GM21786 (cell line): ENCODE results near the gene MYO1D.
"Not testable (repeated sequence)": the region's sequence is repeated elsewhere in the genome, so short reads cannot be mapped to it uniquely, and the experiment has no call there.

Source experiments
- ATAC-seq: cut with Tn5 transposase; IDR thresholded peaks from one replicate; pipeline ENCODE4 v1.9.1; 2021; ENCODE audit not compliant: unreplicated experiment

MYO1D gene

DNA sequence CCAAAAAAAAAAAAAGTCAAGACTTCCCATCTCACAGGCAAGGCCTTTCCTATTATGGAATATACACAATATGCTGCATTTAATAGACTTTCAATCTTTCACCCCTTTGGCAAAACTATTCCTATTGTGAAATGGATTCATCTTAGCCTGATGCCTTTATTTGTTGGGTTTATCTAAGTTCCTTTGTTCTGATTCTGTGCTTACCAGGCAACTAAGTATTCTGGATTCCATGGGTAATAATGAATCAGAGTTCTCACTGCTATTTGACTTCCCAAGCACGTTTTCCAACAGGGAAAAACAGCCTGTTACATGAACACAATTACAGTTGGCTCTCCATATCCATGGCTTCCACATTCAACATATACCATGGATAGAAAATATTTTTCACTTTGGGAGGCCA lies 135.5 kb downstream of the MYO1D start:
- no peak for ATAC-seq

DNA sequence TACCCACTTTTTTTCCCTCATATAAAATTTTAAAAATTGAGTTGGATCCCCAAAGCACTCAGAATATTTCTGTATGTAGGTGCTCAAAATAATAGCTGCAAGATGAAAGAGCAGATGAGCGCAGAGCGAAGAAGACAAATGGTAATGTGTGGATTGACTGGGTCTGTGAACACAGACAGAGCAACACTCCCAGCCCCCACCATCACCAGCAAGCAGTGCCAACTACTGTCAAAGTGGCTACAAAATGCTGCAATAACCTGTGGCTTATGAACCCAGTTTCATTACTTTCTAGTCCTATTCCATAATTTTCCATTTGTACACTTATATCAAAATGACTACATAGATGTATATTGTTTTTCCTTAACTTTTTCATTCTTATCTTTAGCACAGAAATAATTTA lies 137.2 kb downstream of the MYO1D start:
- no peak for ATAC-seq

DNA sequence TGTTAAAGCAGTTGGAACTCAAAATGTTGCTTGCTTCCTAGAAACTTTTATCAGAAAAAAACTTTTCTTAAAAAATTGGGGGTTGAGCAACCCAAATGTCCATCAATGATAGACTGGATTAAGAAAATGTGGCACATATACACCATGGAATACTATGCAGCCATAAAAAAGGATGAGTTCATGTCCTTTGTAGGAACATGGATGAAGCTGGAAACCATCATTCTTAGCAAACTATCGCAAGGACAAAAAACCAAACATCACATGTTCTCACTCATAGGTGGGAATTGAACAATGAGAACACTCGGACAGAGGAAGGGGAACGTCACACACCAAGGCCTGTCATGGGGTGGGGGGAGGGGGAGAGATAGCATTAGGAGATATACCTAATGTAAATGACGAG lies 137.8 kb downstream of the MYO1D start:
- not testable (repeated sequence) for ATAC-seq

DNA sequence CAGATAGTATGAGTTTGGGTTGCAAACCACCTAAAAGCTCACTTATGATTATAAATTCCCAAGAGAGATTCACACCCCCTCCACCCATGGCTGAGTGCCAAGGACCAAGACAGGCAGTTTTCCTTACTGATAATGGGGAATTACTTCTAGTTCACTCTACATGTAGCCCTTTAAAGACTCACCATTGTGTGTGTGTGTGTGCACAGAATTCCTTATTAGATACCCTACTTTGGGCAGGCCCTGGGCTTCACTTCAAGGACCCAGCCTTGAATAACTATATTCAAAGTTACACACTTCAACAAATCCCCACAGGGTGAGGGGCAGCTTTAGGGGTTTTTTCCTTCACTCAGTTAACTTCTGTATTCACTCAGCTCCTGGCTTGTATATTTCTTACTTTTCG lies 143.5 kb downstream of the MYO1D start:
- ATAC-seq, result no peak

DNA sequence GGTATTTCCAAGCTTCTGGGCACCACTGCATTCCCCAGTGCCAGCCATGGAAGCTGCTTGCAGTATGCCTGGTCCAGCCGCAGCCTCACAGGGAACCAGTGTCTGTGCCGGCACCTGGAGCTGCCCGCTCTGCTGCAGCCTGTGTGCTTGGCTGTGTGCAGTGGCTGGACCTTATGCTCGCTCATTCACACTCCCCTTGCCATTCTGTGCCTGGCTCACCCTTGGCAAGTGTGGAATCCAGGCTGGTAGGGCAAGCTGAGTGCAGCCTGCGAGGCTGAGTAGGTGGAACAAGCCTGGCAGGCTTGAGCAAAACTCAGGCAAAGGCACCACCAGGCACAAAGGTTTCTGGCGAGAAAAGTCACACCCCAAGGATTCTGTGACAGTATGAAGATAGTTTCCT lies 144.0 kb downstream of the MYO1D start:
- ATAC-seq, result no peak

DNA sequence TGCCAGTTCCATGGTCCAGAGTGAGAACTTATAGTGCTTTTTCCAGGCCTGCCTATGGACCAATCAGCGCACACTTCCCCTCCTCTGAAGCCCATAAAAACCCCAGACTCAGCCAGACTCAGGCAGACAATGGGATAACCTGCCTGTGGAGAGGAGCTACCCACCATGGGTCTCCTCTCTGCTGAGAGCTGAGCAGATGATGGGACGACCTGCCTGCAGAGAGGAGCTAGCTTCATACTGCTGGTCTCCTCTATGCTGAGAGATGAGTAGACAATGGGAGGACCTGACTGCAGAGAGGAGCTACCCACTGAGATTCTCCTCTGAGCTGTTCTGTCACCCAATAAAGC lies 144.7 kb downstream of the MYO1D start:
- no peak for ATAC-seq

DNA sequence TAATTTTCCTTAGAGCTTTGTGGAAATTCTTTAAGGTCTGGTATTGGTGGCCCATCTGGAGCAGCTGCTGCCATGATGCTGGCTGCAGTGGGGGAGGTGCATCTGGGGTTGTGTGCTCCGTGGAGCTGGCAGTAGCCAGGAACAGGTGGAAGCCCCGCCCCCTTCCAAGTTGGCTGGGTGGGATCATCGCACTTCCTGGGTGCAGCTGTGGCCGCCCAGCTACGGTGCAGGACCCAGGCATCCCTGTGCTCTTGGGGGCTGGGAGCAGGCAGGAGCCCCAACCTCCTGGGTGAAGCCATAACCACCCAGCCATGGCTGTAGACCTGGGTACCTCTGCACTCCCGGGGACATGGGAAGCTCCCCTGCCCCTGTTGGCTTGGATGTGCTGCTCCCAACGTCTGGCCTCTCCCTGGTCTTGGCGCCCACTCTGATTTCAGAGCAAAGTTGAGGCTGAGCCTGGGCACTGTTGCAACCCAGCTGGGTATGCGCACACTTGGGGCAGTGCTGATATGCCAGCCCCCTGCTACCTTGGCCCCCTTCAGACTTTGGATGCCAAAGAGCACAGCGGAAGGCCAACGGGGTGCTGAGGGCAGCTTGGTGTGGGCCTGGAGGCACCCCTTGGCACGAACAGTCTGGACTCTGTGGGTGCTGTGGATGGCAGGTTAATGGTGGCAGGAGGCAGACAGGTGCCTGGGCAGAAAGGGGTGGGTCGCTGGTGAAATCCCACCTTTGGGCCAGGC lies 145.2 kb downstream of the MYO1D start:
- ATAC-seq, result no peak

DNA sequence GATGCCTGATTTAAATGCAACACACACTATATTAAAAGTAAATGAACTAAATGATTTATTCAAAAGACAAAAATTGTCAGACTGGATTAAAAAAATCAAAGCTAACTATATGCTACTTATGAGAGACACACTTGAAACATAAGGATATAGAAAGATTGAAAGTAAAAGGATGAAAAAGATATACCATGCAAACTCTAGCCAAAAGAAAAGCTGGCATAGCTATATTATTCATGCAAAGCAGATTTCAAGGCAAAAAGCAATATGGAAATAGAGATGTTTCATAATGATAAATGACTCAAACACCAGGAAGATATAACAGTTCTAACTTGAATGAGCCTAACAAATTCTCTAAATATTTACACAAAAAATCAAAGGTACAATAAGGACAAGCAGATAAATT lies 149.2 kb downstream of the MYO1D start:
- no peak for ATAC-seq

DNA sequence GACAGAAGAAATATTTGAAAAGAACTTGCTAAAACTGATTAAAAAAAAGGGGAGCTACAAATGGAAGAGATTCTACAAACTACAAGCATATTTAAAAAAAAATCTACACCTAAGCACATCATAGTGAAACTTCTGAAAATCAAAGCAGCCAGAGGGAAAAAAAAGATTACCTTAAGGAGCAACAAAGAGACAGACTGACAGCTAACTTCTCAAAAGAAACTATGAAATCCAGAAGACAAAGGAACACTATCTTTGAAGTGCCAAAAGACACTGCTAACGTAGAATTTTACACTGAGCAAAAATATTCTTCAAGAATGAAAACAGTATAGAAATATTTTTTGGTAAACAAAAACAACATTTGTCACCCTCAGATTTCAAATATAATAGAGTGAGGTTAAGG lies 151.2 kb downstream of the MYO1D start:
- no peak for ATAC-seq

DNA sequence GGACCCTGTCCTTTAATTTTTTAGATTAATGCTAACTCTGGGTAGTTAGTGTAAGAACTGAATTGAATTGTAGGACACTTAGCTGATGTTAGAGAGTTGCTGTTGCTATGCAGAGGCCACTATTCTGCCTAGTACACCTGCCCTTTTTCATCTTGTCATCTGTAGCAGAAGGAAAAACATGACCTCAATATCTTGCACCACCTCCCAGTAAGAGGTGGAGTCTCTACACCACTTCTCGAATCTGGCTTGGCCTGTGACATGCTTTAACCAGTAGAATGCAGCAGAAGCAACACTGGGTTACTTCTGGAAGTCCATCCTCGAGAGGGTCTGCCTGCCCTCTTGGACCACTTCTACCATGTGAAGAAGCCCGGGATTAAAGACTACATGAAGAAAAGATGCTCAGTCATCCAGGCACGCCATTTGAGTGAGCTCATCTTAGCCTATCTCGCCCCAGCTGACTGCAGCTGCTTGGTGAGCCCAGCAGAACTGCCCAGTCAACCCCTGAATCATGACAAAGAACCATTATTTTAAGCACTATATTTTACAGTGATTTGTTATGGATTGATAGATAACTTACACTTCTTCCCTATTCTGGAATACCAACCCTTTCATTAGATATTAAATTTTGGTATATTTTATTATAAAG lies 153.5 kb downstream of the MYO1D start:
- ATAC-seq, result no peak

DNA sequence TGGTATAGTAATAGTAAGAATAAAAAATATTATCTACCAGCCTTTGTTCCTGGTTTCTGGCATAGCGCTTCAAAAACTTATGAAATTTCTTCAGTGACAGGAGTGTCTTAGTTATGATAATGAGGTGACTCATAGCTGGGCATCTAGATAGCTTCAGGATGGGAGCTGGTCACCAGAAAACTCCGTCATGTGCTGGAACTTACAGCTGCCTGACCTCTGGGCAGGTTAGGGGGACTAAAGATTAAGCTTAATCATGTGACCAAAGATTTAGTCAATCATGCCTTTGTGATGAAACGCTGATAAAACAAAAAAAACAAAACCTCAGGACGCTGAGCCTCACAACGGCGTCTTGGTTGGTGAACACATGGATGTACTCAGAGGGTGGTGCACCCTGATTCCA lies 154.2 kb downstream of the MYO1D start:
- ATAC-seq, result no peak

DNA sequence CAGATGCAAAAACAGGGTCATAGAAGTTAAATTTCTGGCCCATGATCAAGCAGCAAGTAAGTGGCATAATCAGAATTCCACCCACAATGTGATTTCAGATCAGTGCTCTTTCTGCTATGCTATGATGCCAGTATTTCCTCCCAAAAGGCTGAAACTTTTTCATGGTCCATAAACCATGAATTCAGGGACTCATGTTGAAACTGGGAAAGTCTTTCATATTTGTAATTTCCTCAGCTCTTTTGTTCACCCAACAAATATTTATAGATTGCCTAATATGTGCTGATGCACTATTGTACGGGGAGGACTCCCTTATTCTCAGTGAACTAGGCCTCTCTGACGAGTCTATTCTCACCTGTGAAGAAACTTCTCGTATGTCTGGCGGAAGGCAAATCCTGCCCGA lies 156.3 kb downstream of the MYO1D start:
- ATAC-seq, result no peak

DNA sequence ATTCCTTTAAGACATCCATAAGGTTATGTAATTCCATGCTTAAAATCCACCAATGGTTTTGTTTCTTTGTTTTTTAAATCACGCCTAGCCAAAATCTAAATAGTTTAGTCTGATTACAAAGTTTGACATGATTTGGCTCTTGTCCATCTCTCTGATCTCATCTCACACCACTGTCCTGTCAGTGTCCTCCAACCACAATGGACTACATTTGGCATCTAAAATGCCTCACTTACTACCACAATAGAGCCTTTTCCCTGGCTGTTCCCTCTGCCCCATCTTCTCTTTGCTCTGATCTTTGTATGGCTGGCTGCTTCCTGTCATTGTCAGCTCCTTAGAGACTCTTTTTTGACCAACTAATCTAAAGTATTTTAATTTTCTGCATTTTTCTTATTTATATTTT lies 157.2 kb downstream of the MYO1D start:
- ATAC-seq, result no peak

DNA sequence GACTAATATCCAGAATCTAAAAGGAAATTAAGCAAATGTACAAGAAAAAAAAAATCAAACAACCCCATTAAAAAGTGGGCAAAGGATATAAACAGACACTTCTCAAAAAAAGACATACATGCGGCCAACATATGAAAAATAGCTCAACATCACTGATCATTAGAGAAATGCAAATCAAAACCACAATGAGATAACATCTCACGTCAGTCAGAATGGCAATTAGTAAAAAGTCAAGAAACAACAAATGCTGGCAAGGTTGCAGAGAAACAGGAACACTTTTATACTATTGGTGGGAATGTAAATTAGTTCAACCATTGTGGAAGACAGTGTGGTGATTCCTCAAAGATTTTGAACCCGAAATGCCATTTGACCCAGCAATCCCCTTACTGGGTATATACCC lies 162.0 kb downstream of the MYO1D start:
- ATAC-seq, result not testable (repeated sequence)

DNA sequence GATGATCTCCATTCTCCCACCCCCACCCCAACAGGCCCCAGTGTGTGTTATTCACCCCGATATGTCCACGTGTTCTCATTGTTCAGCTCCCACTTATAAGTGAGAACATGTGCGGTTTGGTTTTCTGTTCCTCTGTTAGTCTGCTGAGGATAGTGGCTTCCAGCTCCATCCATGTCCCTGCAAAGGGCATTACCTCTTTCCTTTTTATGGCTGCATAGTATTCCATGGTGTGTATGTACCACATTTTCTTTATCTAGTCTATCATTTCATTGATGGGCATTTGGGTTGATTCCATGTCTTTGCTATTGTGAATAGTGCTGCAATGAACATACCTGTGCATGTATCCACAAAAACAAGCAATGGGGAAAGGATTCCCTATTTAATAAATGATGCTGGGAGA lies 162.7 kb downstream of the MYO1D start:
- not testable (repeated sequence) for ATAC-seq

DNA sequence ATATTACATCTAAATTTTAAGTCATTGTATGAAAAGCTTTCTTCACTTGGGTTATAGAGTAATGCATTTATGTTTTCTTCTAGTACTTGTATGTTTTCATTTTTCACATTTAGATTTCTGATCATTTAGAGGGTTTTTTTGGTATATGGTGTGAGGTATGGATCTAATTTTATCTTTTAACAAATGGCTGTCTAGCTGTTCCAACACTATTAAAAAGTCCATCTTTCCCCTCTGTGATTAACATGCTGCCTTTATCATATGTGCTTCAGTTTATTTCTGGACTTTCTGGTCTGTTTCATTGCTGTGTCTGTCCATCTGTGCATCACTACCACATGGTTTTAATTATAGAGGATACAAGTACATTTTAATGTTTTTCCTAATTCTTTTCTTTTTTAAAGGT lies 163.8 kb downstream of the MYO1D start:
- ATAC-seq, result no peak

DNA sequence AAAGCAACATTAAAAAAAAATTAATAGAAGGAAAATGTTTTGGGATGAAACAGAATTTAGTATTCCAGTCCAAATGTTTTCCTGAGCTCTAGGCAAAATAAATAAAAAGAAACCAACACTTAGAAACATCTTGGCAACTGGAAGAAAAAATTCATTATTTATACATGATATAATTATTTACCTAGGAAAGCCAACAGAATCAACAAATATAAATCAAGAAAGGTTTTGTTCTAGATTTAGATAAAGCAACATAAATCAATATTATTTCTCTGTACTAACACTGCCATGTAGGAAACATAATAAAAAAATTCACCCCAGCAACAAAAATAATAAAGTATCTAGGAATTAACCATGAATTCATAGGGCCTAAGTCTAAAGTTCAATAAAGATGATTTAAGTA lies 167.4 kb downstream of the MYO1D start:
- ATAC-seq, result no peak

DNA sequence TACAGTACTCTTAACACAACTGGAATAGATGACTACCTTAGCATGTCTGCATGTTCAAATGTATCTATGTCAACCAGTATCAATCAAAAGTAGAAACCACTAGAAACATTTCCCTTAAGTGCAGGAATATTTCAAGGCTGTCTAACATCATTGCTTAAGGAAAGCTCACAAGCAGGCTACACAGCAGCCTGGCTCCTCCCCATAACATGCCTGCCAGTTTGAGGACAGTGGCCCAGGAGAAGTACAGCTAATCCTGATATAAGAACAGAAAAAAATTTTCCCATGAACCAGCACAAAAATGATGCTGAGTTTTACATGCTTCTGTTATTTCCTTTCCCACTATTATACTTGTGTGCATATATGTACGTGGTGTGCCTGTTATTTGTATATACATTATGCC lies 175.1 kb downstream of the MYO1D start:
- ATAC-seq, result no peak

DNA sequence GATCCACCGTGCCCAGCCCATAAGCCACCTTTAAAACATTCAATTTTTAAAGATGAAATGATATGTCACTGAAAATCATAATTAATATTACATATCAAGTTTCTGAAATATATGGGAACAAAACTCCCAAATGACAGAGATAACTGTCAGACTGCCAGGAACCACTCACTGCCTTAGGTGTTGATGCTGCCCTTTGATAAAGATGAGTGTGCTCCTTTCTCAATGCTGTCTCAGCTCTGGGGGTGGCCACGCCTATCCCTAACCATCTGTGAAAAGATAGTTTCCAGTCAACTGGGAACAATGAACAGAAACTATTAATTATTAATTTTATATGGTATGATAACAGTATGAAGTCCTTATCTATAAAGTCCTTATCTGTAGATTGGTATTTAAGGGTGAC lies 177.7 kb downstream of the MYO1D start:
- ATAC-seq, result no peak

DNA sequence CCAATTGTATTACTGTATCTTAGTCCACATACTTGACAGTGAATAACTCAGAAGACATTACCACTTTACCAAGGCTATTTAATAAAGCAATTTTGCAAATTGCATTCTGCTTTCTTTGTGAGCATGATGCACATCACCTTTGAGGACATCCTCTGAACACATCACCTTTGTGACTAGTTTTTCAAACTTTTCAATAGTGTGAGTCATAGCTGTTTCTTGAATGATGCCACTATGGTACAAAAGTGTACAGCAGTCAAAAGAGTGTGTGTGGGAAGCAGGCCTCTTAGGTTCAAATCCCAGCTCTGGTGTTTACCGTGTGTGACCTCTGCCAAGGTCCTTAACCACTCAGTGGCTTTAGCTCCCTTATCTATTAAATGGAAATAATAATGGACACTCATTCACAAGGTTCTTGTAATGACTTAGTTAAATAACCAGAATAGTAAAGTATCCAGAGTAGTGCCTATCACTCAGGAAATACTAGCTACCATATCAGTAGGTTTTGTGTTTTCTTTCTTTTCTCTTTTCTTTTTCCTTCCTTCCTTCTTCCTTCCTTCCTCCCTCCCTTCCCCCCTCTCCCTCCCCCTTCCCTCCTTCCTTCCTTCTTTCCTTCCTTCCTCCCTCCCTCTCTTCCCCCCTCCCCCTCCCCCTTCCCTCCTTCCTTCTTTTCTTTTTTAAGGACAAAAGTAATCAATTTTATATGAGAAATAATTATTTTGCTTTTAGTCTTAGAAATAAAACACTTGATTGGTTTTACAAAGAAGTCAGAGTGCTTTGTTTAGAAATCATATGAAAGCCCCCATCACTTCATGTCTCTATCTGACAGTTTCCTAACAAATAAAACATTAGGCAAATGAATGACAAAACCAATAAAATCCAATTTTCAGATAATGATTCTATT lies 178.9 kb downstream of the MYO1D start:
- no peak for ATAC-seq

DNA sequence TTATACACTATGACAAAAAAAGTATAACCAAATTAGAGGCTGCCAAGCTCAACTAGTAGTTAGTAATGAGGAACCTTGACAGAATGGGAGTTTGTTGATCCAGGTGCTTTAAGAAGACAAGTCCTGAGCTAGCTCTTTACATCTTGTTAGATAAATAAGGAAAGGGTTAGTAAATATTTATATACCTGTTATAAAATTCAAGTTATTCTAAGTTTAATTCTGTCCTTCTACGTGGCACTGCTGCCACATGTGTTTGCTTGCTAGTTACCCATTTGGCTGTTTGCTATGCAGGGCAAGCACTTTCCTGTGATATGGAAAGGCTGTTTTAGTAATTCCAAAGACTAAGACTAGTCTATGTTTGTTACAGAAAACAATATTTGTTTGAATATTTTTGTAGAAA lies 180.5 kb downstream of the MYO1D start:
- no peak for ATAC-seq

DNA sequence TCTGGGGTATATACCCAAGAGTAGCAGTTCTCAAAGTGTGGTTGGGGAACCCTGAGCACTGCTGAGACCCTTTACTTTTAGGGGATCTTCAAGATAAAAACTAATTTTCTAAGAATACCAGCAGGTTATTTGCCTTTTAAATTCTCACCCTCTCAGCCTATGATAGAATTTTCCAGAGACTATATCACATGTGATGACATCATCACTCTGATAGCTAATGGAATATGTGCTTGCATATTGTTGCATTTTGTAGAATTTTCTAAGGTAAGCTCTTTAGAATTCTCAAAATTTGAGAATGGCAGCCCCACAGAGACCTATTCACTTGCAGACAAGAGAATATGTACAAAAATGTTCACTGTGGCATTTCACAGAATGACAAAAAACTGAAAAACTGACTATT lies 181.1 kb downstream of the MYO1D start:
- no peak for ATAC-seq
